HEK293 (cell line): ENCODE results near the gene RPL3.

ENCODE experiments used
- GLIS1 ChIP-seq: fragments of 450-650 bp; formaldehyde crosslinking; IDR thresholded peaks from 2 replicates; pipeline ENCODE4 v1.5.1; 2016; ENCODE audit warnings: missing biosample characterization, missing genetic modification characterization
- HOXA7 ChIP-seq: sonication (generic); formaldehyde crosslinking; IDR thresholded peaks from 2 replicates; pipeline ENCODE4 v1.8.1; 2022; ENCODE audit warnings: missing genetic modification reagents, borderline replicate concordance
- KLF10 ChIP-seq: fragments of 450-650 bp; IDR thresholded peaks from 2 replicates; pipeline ENCODE4 v1.5.1; 2018; ENCODE audit warnings: missing biosample characterization, mild to moderate bottlenecking, missing genetic modification characterization
- KLF16 ChIP-seq: fragments of 450-650 bp; formaldehyde crosslinking; IDR thresholded peaks from 2 replicates; pipeline ENCODE4 v1.5.1; 2017; ENCODE audit warnings: missing biosample characterization, missing genetic modification characterization
- MEIS1 ChIP-seq: sonication (generic); formaldehyde crosslinking; IDR thresholded peaks from 2 replicates; pipeline ENCODE4 v1.8.1; 2022; ENCODE audit warnings: missing genetic modification reagents, mild to moderate bottlenecking, borderline replicate concordance
- MYNN ChIP-seq: fragments of 450-650 bp; formaldehyde crosslinking; IDR thresholded peaks from 2 replicates; pipeline ENCODE4 v1.5.1; 2016; ENCODE audit warnings: missing biosample characterization, missing genetic modification characterization, borderline replicate concordance
- PATZ1 ChIP-seq: fragments of 450-650 bp; formaldehyde crosslinking; IDR thresholded peaks from 2 replicates; pipeline ENCODE4 v1.5.1; 2016; ENCODE audit warnings: missing biosample characterization, missing genetic modification characterization
- SP7 ChIP-seq: fragments of 450-650 bp; formaldehyde crosslinking; IDR thresholded peaks from 2 replicates; pipeline ENCODE4 v1.5.1; 2016; ENCODE audit warnings: missing biosample characterization, missing genetic modification characterization
- TCF7L2 ChIP-seq: IDR thresholded peaks from 2 replicates; pipeline ENCODE4 v1.6.1; 2011; ENCODE audit warnings: low read depth, mild to moderate bottlenecking, inconsistent platforms, low read length, moderate library complexity, borderline replicate concordance
- ZBTB44 ChIP-seq: fragments of 450-650 bp; IDR thresholded peaks from 2 replicates; pipeline ENCODE4 v1.5.1; 2018; ENCODE audit warnings: missing biosample characterization, mild to moderate bottlenecking, missing genetic modification characterization
- ZEB2 ChIP-seq: fragments of 450-650 bp; formaldehyde crosslinking; IDR thresholded peaks from 2 replicates; pipeline ENCODE4 v1.5.1; 2016; ENCODE audit warnings: missing biosample characterization, missing genetic modification characterization
- ZFP3 ChIP-seq: fragments of 450-650 bp; formaldehyde crosslinking; IDR thresholded peaks from 2 replicates; pipeline ENCODE4 v1.5.1; 2016; ENCODE audit warnings: low read depth, missing biosample characterization, missing genetic modification characterization
- ZFP69B ChIP-seq: fragments of 450-650 bp; formaldehyde crosslinking; IDR thresholded peaks from 2 replicates; pipeline ENCODE4 v1.5.1; 2016; ENCODE audit warnings: missing biosample characterization, missing genetic modification characterization
- ZNF146 ChIP-seq: fragments of 450-650 bp; formaldehyde crosslinking; IDR thresholded peaks from 2 replicates; pipeline ENCODE4 v1.5.1; 2016; ENCODE audit warnings: missing biosample characterization, missing genetic modification characterization
- ZNF202 ChIP-seq: fragments of 450-650 bp; formaldehyde crosslinking; IDR thresholded peaks from 2 replicates; pipeline ENCODE4 v1.5.1; 2016; ENCODE audit warnings: missing biosample characterization, missing genetic modification characterization, borderline replicate concordance
- ZNF221 ChIP-seq: fragments of 450-650 bp; formaldehyde crosslinking; IDR thresholded peaks from 2 replicates; pipeline ENCODE4 v1.5.1; 2017; ENCODE audit warnings: missing biosample characterization, missing genetic modification characterization, borderline replicate concordance
- ZNF266 ChIP-seq: fragments of 450-650 bp; formaldehyde crosslinking; IDR thresholded peaks from 2 replicates; pipeline ENCODE4 v1.5.1; 2016; ENCODE audit warnings: missing biosample characterization, missing genetic modification characterization, low read depth
- ZNF292 ChIP-seq: fragments of 450-650 bp; formaldehyde crosslinking; IDR thresholded peaks from 2 replicates; pipeline ENCODE4 v1.5.1; 2016; ENCODE audit warnings: low read depth, missing biosample characterization, missing genetic modification characterization, borderline replicate concordance
- ZNF350 ChIP-seq: fragments of 450-650 bp; formaldehyde crosslinking; IDR thresholded peaks from 2 replicates; pipeline ENCODE4 v1.5.0; 2017; ENCODE audit warnings: missing biosample characterization, mild to moderate bottlenecking, missing genetic modification characterization
- ZNF37A ChIP-seq: fragments of 450-650 bp; IDR thresholded peaks from 2 replicates; pipeline ENCODE4 v1.5.1; 2018; ENCODE audit warnings: missing biosample characterization, missing genetic modification characterization
- ZNF610 ChIP-seq: fragments of 450-650 bp; formaldehyde crosslinking; IDR thresholded peaks from 2 replicates; pipeline ENCODE4 v1.5.1; 2016; ENCODE audit warnings: missing biosample characterization, missing genetic modification characterization, borderline replicate concordance
- ZNF629 ChIP-seq: fragments of 450-650 bp; formaldehyde crosslinking; IDR thresholded peaks from 2 replicates; pipeline ENCODE4 v1.5.1; 2017; ENCODE audit warnings: missing biosample characterization, missing genetic modification characterization
- ZNF670 ChIP-seq: fragments of 450-650 bp; formaldehyde crosslinking; IDR thresholded peaks from 2 replicates; pipeline ENCODE4 v1.5.1; 2016; ENCODE audit warnings: missing biosample characterization, missing genetic modification characterization, low read depth
- ZNF707 ChIP-seq: fragments of 450-650 bp; formaldehyde crosslinking; IDR thresholded peaks from 2 replicates; pipeline ENCODE4 v1.5.1; 2016; ENCODE audit warnings: missing biosample characterization, missing genetic modification characterization
- ZNF768 ChIP-seq: fragments of 450-650 bp; formaldehyde crosslinking; IDR thresholded peaks from 2 replicates; pipeline ENCODE4 v1.5.1; 2018; ENCODE audit warnings: missing biosample characterization, mild to moderate bottlenecking, missing genetic modification characterization
- ZNF785 ChIP-seq: fragments of 450-650 bp; formaldehyde crosslinking; IDR thresholded peaks from 2 replicates; pipeline ENCODE4 v1.5.1; 2016; ENCODE audit warnings: missing biosample characterization, missing genetic modification characterization
- ZSCAN30 ChIP-seq: fragments of 450-650 bp; IDR thresholded peaks from 2 replicates; pipeline ENCODE4 v1.5.1; 2018; ENCODE audit warnings: missing biosample characterization, mild to moderate bottlenecking, missing genetic modification characterization, moderate library complexity
- TF ChIP-seq, protein P1 (sequence below): fragments of 450-650 bp; formaldehyde crosslinking; IDR thresholded peaks from 2 replicates; pipeline ENCODE4 v1.5.1; 2016; ENCODE audit warnings: missing biosample characterization, missing genetic modification characterization
- TF ChIP-seq, protein P2 (sequence below): fragments of 450-650 bp; formaldehyde crosslinking; IDR thresholded peaks from 2 replicates; pipeline ENCODE4 v1.5.1; 2016; ENCODE audit warnings: missing biosample characterization, missing genetic modification characterization
- TF ChIP-seq, protein P3 (sequence below): fragments of 450-650 bp; formaldehyde crosslinking; IDR thresholded peaks from 2 replicates; pipeline ENCODE4 v1.5.1; 2016; ENCODE audit warnings: missing biosample characterization, missing genetic modification characterization

The RPL3 gene

GRCh38 chr22:39277142-39277607 lies 42.2 kb downstream of the RPL3 start (continued):
- TF ChIP-seq, protein P1, sequence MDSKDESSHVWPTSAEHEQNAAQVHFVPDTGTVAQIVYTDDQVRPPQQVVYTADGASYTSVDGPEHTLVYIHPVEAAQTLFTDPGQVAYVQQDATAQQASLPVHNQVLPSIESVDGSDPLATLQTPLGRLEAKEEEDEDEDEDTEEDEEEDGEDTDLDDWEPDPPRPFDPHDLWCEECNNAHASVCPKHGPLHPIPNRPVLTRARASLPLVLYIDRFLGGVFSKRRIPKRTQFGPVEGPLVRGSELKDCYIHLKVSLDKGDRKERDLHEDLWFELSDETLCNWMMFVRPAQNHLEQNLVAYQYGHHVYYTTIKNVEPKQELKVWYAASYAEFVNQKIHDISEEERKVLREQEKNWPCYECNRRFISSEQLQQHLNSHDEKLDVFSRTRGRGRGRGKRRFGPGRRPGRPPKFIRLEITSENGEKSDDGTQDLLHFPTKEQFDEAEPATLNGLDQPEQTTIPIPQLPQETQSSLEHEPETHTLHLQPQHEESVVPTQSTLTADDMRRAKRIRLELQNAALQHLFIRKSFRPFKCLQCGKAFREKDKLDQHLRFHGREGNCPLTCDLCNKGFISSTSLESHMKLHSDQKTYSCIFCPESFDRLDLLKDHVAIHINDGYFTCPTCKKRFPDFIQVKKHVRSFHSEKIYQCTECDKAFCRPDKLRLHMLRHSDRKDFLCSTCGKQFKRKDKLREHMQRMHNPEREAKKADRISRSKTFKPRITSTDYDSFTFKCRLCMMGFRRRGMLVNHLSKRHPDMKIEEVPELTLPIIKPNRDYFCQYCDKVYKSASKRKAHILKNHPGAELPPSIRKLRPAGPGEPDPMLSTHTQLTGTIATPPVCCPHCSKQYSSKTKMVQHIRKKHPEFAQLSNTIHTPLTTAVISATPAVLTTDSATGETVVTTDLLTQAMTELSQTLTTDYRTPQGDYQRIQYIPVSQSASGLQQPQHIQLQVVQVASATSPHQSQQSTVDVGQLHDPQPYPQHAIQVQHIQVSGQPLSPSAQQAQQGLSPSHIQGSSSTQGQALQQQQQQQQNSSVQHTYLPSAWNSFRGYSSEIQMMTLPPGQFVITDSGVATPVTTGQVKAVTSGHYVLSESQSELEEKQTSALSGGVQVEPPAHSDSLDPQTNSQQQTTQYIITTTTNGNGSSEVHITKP (tag by site-specific recombination): peak; percentile 87
- TF ChIP-seq, protein P2, sequence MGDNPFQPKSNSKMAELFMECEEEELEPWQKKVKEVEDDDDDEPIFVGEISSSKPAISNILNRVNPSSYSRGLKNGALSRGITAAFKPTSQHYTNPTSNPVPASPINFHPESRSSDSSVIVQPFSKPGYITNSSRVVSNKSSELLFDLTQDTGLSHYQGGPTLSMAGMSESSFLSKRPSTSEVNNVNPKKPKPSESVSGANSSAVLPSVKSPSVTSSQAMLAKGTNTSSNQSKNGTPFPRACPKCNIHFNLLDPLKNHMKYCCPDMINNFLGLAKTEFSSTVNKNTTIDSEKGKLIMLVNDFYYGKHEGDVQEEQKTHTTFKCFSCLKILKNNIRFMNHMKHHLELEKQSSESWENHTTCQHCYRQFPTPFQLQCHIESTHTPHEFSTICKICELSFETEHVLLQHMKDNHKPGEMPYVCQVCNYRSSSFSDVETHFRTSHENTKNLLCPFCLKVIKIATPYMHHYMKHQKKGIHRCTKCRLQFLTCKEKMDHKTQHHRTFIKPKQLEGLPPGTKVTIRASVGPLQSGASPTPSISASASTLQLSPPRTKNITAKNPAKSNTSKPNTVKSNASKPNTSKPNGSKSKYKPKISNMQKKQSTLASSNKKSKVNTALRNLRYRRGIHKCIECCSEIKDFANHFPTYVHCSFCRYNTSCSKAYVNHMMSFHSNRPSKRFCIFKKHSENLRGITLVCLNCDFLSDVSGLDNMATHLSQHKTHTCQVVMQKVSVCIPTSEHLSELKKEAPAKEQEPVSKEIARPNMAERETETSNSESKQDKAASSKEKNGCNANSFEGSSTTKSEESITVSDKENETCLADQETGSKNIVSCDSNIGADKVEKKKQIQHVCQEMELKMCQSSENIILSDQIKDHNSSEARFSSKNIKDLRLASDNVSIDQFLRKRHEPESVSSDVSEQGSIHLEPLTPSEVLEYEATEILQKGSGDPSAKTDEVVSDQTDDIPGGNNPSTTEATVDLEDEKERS: peak; percentile 95
- TF ChIP-seq ZNF707 (tag by site-specific recombination) (no peak), ZEB2 (peak; percentile 60; the same call in 1 of the 2 replicates), KLF10 (tag by site-specific recombination) (peak; percentile 25; the same call in 1 of the 2 replicates), HOXA7 (CRISPR knock-in tag) (no peak), ZNF350 (tag by site-specific recombination) (no peak), ZNF37A (tag by site-specific recombination) (no peak), MYNN (tag by site-specific recombination) (no peak), MEIS1 (CRISPR knock-in tag) (no peak), ZNF768 (peak; percentile 50; the same call in 1 of the 2 replicates), TCF7L2 (no peak), ZNF221 (tag by site-specific recombination) (no peak), ZNF146 (tag by site-specific recombination) (peak; percentile 100), ZBTB44 (tag by site-specific recombination) (no peak), ZNF785 (tag by site-specific recombination) (0 out of 2 replicates have a peak, but pooled peaks have one; percentile 31), ZFP3 (tag by site-specific recombination) (no peak), PATZ1 (tag by site-specific recombination) (no peak), ZNF629 (peak; percentile 70), ZNF292 (tag by site-specific recombination) (no peak), SP7 (tag by site-specific recombination) (peak; percentile 83), ZNF670 (tag by site-specific recombination) (no peak), KLF16 (tag by site-specific recombination) (no peak), GLIS1 (tag by site-specific recombination) (no peak), ZFP69B (peak; percentile 75; the same call in 1 of the 2 replicates), ZNF202 (tag by site-specific recombination) (no peak), ZSCAN30 (tag by site-specific recombination) (no peak), ZNF266 (tag by site-specific recombination) (no peak), ZNF610 (tag by site-specific recombination) (no peak)
- TF ChIP-seq, protein P3, sequence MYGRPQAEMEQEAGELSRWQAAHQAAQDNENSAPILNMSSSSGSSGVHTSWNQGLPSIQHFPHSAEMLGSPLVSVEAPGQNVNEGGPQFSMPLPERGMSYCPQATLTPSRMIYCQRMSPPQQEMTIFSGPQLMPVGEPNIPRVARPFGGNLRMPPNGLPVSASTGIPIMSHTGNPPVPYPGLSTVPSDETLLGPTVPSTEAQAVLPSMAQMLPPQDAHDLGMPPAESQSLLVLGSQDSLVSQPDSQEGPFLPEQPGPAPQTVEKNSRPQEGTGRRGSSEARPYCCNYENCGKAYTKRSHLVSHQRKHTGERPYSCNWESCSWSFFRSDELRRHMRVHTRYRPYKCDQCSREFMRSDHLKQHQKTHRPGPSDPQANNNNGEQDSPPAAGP: peak; percentile 83; the same call in 1 of the 2 replicates
